Activated T-cell treated with anti-CD3 and anti-CD28 coated beads, Interleukin-2, amount 50 U/mL, for 72 hours (primary cell): ENCODE data around the gene ONECUT2. TPM values are rescaled to one million over a fixed set of nuclear protein-coding genes. Genes with fewer than 3 reads are reported as not detected.

Source experiments
- ATAC-seq, 2 donors: fragments of 150-1000 bp; cut with Tn5 transposase; replicated peaks in 1 of 2; 2 replicates each; pipeline ENCODE4 v1.10.0; 2021; ENCODE audit warnings: moderate library complexity in 2 of 2, mild to moderate bottlenecking in 1 of 2
- DNase-seq, 2 donors: peaks; one replicate each; pipeline ENCODE4 v3.0.0; 2021 to 2022; ENCODE audit warnings: mixed read lengths in 1 of 2
- H3K27ac Mint-ChIP-seq: one replicate; pipeline ENCODE4 v1.8.0; 2022; ENCODE audit warnings: mild to moderate bottlenecking, moderate library complexity, mixed read lengths
- H3K27me3 Mint-ChIP-seq: one replicate; pipeline ENCODE4 v1.8.0; 2022; ENCODE audit warnings: low read depth, mixed read lengths
- H3K36me3 Mint-ChIP-seq, 2 donors: one replicate each; pipeline ENCODE4 v1.8.0; 2022; ENCODE audit warnings: mixed read lengths in 2 of 2, mild to moderate bottlenecking in 1 of 2; ENCODE audit not compliant: insufficient read depth in 2 of 2
- H3K4me1 Mint-ChIP-seq: one replicate; pipeline ENCODE4 v1.8.0; 2022; ENCODE audit warnings: low read depth, mixed read lengths
- H3K4me3 Mint-ChIP-seq, 2 donors: one replicate each; pipeline ENCODE4 v1.8.0; 2022; ENCODE audit warnings: mild to moderate bottlenecking in 2 of 2, mixed read lengths in 2 of 2, moderate library complexity in 2 of 2
- H3K9me3 Mint-ChIP-seq, 2 donors: one replicate each; pipeline ENCODE4 v1.8.0; 2022; ENCODE audit warnings: mixed read lengths in 2 of 2
- total RNA-seq, 2 donors: library from RNA; stranded (reverse); gene quantifications; one replicate each; pipeline ENCODE4 v1.2.3, GENCODE V29; 2022

Gene ONECUT2
- total RNA-seq, 2 donors from 2014 or later: 0.02 TPM

GRCh38 chr18:57533006-57533867 lies 98.1 kb downstream of the ONECUT2 start:
- no peak for DNase-seq
- no peaks in the 10 kb centered on the region for H3K27me3 Mint-ChIP-seq
- H3K4me1 Mint-ChIP-seq: no peaks in the 10 kb centered on the region
- H3K27ac Mint-ChIP-seq: no peak overlapping the region
- H3K9me3 Mint-ChIP-seq: no peaks in the 10 kb centered on the region
- ATAC-seq: no peak
- no peak overlapping the region for H3K4me3 Mint-ChIP-seq
- H3K36me3 Mint-ChIP-seq: no peaks in the 10 kb centered on the region

DNA sequence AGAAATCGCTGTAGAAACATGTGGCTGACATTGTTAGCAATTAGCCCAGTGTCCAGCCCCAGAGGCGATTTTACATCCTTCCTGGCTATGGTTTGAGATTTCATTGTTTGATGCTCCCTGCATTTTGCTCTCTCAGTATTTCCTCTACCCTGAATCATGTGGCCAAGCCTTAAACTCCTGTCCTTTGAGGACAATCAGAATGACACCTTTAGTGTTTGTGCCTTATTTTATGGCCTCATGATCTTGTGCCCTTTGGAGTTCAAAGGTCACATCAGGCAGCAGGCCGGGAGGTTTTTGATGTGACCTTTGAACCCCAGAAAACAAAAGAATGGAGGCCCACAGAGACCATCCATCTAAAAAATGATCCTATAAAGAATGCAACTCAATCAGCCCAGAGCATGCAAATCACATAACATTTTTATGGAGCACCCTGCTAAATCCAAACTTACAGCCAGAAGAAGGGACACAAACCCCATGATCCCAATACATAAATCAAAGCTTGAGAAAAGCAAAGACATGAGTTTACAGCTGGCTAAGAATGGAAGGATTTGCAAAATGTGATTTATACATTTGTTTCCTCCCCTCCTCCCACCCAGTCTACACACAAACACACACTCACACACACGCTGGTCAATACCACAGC lies 98.8 kb downstream of the ONECUT2 start:
- no peak for ATAC-seq
- DNase-seq: no peak
- Mint-ChIP-seq H3K27ac (no peak overlapping the region), H3K4me3 (no peak overlapping the region), H3K9me3 (no peaks in the 10 kb centered on the region), H3K36me3 (no peaks in the 10 kb centered on the region), H3K27me3 (no peaks in the 10 kb centered on the region), H3K4me1 (no peaks in the 10 kb centered on the region)

DNA sequence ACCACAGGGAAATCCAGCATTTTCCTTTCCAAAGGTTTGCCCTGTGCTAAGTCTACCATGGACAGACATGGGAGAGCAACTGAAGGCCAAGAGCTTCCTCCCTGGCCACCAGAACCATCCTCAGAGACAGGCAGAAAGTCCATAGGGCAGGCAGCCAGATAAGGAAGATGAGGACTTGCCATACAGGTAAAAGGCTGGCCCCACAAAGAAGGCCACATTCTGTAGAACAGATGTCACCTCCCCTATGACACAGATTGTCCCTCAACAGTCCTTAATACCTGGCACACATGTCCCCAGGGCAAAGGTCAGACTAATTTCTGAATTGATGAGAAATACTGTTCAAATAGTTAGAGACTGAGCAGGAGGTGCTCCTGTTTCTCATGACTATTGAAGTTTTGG lies 99.3 kb downstream of the ONECUT2 start:
- no peaks in the 10 kb centered on the region for H3K36me3 Mint-ChIP-seq
- H3K27ac Mint-ChIP-seq: no peak overlapping the region
- H3K27me3 Mint-ChIP-seq: no peaks in the 10 kb centered on the region
- H3K4me1 Mint-ChIP-seq: no peaks in the 10 kb centered on the region
- DNase-seq (no peak), ATAC-seq (no peak)
- no peaks in the 10 kb centered on the region for H3K9me3 Mint-ChIP-seq
- no peak overlapping the region for H3K4me3 Mint-ChIP-seq

GRCh38 chr18:57538614-57539013 lies 103.4 kb downstream of the ONECUT2 start:
- Mint-ChIP-seq H3K4me1 (no peaks in the 10 kb centered on the region), H3K4me3 (no peak overlapping the region), H3K9me3 (no peaks in the 10 kb centered on the region), H3K36me3 (no peaks in the 10 kb centered on the region), H3K27me3 (no peaks in the 10 kb centered on the region), H3K27ac (no peak overlapping the region)
- no peak for ATAC-seq
- DNase-seq: no peak

DNA sequence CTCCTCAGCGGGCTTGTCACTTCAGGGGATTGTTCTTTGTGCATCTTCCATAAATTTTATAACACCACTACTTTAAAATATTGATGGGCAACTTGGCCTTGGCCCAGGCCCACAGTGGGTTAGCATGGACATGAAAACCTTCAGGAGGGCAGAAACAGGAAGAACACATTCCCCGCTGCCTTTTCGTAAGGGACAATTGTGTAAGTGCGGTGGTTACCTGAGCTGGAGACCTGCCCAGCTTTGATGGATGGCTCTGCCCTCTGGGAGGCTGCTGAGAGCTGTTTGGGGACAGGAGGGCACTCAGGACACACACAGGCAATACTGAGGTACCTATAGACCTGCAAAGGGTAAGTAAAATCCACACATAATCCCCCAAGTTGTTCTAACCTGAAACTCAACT lies 104.5 kb downstream of the ONECUT2 start:
- Mint-ChIP-seq H3K27ac (no peak overlapping the region), H3K4me3 (no peak overlapping the region), H3K4me1 (no peaks in the 10 kb centered on the region), H3K36me3 (no peaks in the 10 kb centered on the region), H3K27me3 (no peaks in the 10 kb centered on the region), H3K9me3 (no peaks in the 10 kb centered on the region)
- no peak for DNase-seq
- ATAC-seq: no peak

Other genes with a start within 250 kb of the ONECUT2 start
- gene ST8SIA3, start 82.8 kb upstream of the ONECUT2 start, total RNA-seq: not detected
- gene FECH, start 151.3 kb downstream of the ONECUT2 start, total RNA-seq: 10 to 100 TPM; 24.2 to 32.6 TPM
- 100 to 1,000 TPM; 130 to 137 TPM for gene NARS1, start 186.5 kb downstream of the ONECUT2 start, total RNA-seq